MM.1S (cell line): ENCODE data around the gene SPRED2.

Experiments used
- CTCF ChIP-seq: fragments of 300-600 bp; sonication (generic); IDR thresholded peaks from 2 replicates; pipeline ENCODE4 v1.5.1; 2016; ENCODE audit warnings: antibody characterized with exemption, low read length, mixed read lengths
- EZH2 ChIP-seq: fragments of 300-600 bp; sonication (generic); optimal IDR thresholded peaks from 2 replicates; pipeline ENCODE3; 2017; ENCODE audit warnings: low read depth, mild to moderate bottlenecking, antibody characterized with exemption, low read length, mixed read lengths
- EZH2phosphoT487 ChIP-seq: fragments of 300-600 bp; sonication (generic); IDR thresholded peaks from 2 replicates; pipeline ENCODE4 v1.6.1; 2018; ENCODE audit warnings: antibody characterized with exemption, low read length

GRCh38 chr2:65393046-65393445 is 39.4 kb downstream of the SPRED2 start:
- TF ChIP-seq CTCF (no peak), EZH2 (no peak), EZH2phosphoT487 (no peak)
